Pulmonary artery endothelial cell (primary cell): ENCODE results near the gene LMTK2. TPM values are rescaled to one million over a fixed set of nuclear protein-coding genes. Genes with fewer than 3 reads are reported as not detected.

Experiments used
- DNase-seq: peaks from one replicate; pipeline ENCODE4 v3.0.0-alpha.2; 2011; ENCODE audit warnings: low read depth, low spot score
- total RNA-seq: library from RNA; depleted of rRNA; stranded (reverse); fragments of >200 nt; gene quantifications from 2 replicates; pipeline ENCODE4 v1.2.3, GENCODE V29; 2014

LMTK2 gene
- total RNA-seq, 1 donor from 2014 or later, result 10.4 TPM

DNA sequence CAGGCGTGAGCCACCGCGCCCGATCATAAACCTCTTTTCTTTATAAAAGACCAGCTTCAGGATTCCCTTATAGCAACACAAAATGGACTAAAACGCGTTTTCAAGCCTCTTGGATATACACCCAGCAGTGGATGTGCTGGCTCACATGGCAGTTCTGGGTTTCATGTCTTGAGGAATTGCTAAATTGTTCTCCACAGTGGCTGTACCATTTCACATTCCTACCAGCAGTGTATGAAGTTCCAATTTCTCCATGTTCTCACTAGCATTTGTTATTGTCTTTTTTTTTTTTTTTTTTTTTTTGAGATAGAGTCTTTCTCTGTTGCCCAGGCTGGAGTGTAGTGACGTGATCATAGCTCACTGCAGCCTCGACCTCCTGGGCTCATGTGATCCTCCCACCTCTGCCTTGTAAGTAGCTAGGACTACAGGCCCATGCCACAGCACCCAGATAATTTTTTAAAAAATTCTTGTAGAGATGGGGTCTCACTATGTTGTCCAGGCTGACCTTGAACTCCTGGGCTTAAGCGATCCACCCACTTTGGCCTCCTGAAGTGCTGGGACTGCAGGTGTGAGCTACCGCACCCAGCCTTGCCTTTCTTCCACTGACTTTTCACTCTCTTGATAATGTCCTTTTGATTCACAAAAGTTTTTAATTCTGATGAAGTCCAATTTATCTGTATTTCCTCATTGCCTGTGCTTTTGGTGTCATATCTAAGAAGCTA lies 127.9 kb downstream of the LMTK2 start:
- no peak for DNase-seq

GRCh38 chr7:98235901-98236300 lies 129.2 kb downstream of the LMTK2 start:
- DNase-seq, result no peak

DNA sequence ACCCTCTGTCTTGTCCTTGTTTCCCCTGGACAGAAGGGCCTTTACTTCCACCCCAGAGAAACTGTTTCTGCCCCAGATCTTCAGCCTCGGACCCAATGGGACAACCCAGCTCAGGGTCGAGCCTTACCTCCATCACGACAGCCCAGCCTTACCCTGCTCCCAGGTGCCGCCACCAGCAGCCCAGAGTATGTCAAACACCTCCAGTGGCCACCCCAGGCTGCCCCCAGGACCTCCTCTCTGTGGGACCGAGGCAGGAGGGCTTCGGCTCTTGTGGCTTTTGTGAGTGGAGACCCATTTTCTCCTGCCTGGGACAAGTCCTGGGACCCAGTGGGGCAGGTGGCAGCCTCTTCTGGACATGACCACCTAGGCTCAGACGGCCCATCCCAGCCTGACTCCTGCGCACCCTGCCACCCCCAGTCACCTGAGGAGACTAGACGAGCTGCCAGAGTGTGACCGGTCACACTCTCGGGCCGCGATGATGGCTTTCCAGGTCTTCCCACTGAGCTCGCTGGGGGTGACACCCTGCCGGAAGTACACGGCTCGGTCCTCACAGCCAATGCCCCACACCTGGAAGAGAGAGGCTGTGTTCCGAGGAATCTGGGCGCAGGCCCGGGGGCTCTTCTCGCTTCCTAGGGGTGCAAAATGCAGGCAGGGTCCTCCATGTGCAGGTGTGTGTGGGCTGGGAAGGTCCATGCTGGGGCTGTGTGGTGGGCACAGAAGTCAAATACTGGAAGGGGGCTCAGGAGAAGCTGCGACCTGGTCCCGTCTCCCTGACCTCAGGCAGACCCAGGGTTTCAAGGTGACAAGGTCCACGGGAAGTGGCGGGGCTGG lies 129.9 kb downstream of the LMTK2 start:
- no peak for DNase-seq

- DNase-seq, result no peak
Measured at GRCh38 chr7:98238076-98238475, 131.4 kb downstream of the LMTK2 start.

DNA sequence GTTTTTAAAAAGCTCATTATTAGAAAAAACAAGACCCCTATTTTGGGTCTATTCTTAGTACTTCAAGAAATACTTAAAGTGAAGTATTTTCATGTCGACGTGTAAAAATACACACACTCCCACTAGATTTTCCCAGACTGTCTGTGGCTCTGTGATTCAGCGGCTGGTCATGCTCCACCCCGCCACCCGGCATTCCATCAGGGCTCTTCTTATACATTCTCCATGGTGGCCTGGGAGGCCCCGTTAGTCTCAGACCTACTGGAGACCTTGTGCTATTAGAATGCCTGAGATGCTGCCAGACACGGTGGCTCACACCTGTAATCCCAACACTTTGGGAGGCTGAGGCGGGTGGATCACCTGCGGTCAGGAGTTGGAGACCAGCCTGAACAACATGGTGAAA lies 132.3 kb downstream of the LMTK2 start:
- no peak for DNase-seq

DNA sequence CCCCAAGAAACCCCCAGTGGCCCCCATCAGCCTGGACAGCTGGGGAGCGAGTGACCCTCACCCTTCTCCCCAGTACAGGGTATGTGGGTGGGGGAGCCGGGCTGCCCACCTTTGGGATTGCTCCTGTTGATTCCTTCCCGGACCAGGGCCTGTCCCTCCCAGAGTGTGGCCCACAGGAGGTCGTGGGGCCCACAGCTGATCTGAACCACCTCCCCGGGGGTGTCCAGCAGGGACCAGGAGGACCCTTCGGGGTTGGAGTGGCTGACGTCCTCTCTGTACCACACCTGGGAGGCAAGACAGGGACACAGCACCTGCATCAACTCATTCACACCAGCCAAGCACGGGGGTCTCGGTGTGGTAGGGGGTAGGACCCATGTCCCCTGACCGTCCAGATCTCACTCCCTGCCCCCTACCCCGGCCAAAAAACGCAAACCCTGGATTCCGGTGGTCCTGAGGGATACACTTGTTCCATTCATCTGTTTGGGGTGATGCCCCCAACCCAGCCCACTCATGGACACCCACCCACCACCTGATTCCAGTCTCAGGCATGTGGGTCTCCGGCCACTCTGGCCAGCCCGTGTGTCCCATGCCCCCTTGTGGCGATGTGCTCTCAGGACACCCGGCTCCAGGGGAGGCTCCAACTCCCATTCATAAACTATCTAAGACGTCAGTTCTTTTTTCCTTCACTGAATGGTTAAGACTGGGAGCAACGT lies 134.5 kb downstream of the LMTK2 start:
- DNase-seq, result no peak

DNA sequence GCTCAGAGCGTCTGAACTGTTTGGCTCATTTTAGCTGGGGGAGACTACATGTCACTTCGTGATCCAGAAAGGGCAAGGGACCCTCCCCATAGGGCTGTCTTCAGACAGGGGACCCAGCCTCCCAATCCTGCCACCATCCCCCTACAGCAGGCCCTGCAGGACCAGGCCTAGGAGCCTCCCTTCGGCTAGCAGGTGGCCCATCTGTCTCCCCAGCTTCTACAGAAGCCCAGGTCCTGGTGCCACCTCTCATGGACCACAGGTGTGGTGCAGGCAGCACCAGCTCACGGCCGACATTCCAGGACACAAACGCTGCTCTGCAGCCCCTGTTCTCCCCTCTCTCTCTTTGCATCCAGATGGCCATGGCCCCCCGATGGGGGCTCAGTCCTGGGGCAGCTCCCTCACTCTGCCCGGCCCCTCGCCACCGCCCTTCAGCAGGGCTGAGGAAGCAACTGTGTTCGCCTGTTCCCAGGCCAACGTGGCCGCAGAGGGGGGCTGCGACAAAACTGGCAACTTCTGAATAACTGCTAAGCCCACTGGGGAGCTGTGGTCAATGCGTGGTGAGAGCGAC lies 135.1 kb downstream of the LMTK2 start:
- DNase-seq, result no peak

DNA sequence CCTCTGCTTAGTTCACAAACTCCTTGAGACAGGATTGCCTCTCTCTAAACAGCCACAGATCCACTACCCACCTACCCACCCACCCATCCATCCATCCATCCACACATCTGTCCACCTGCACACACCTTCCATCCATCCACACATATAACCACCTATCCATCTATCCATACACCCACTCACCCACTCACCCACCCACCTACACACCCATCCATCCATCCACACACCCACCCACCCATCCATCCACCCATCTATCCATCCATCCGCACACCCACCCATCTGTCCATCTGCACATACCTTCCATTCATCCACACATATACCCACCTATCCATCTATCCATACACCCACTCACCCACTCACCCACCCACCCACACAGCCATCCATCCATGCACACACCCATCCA lies 135.7 kb downstream of the LMTK2 start:
- no peak for DNase-seq

DNA sequence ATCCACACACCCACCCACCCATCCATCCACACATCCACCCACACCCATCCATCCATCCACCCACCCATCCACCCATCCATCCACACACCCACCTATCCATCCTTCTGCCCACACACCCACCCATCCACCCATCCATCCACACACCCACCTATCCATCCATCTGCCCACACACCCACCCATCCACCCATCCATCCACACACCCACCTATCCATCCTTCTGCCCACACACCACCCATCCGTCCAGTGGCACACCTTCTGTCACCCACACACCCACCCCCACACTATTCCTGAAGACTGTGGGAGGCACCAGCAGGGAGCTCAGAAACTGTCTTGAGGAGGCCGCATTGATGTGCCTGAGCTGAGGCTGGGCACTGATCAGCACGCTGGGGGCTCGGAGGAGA lies 136.3 kb downstream of the LMTK2 start:
- DNase-seq, result no peak

DNA sequence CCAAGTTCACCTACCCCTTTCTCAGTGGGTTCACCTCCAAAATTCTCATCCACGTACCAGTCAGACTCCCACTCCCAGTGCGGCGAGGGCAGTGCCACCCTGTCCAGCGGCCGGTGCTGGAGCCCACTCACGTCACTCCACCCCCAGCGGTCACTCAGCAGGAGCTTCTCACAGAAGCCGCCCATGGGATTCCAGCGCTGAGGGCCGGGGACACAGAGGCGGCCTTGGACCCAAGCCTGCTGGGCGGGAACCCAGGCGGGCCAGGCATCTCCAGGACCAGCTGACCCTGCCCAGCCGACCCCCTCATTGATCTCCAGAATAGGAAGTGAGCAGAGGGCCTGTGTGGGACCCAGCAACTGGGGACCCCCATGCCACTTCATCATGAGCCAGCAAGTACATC lies 138.2 kb downstream of the LMTK2 start:
- no peak for DNase-seq

DNA sequence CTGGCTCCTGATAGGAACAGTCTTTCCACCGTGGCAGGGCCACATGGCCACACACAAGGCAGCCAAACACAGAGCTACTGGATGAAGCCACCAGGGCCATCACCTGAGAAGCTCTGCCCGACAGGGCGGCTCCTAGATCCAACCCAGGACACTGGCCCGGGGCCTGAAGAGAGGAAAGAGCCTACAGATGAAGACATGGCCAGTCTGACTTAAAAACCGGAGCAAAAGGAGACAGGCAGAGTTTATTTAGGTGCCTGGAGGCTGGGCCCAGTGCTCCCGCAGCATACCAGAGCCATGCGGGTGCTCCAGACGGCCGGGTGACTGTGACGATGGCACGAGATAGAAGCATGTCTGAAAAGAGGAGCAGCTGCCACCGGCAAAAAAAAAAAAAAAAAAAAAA lies 141.5 kb downstream of the LMTK2 start:
- DNase-seq, result no peak

- no peak for DNase-seq
Measured at GRCh38 chr7:98249106-98249505, 142.4 kb downstream of the LMTK2 start.

GRCh38 chr7:98250789-98251188 lies 144.1 kb downstream of the LMTK2 start:
- no peak for DNase-seq

DNA sequence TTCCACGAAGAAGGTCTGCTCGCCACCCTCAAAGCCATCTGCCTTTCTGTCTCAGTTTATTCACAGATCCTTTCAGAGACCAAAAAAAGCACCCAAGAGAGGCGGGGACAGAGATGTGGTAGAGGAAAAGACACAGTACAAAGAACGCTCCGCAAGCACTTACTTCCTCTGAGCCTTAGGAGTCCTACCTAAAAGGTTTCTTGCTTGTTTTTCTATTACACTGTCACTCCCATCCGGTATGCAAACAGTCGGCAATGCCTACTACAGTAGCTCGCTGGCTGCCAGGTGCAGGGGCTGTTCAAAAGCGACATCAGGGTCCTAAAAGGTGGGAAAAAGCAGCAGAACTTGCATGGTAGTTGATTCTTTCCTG lies 144.6 kb downstream of the LMTK2 start:
- no peak for DNase-seq

GRCh38 chr7:98251601-98252424 lies 145.2 kb downstream of the LMTK2 start, which contains the start of gene TECPR1:
Gene TECPR1 (minus strand): TSS chr7:98252232. CDS start chr7:98246146, 6,086 bp downstream.
- DNase-seq, result no peak

DNA sequence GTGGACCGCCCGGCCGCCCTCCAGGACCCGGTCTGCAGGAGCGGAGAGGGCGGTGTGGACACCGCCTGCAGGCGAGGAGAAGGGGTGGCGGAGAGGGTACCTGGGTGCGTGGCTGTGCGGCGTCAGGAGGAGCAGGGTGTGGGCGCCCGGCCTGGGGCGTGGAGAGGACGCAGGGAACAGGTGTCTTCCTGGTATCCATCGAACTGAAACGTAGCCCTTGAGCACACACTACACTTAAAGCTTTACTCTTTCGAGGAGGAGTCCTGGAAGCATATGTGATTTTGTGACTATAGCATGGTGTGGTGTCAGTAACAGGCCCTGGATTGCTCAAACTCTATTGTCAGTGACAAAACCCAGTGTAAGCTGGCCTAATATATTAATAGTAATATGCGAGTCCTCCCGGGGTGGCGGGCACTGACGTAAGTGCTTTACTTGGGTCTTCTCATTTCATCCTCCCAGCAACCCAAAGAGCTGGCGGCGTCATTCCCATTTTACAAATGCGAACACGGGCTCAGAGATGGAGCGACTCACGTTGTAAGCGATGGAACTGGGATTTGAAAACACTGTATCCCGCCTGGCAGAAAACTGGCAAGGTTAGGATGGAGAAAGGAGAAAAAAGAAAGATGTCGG lies 145.9 kb downstream of the LMTK2 start:
- no peak for DNase-seq

GRCh38 chr7:98254516-98254915 lies 147.9 kb downstream of the LMTK2 start:
- DNase-seq, result no peak

DNA sequence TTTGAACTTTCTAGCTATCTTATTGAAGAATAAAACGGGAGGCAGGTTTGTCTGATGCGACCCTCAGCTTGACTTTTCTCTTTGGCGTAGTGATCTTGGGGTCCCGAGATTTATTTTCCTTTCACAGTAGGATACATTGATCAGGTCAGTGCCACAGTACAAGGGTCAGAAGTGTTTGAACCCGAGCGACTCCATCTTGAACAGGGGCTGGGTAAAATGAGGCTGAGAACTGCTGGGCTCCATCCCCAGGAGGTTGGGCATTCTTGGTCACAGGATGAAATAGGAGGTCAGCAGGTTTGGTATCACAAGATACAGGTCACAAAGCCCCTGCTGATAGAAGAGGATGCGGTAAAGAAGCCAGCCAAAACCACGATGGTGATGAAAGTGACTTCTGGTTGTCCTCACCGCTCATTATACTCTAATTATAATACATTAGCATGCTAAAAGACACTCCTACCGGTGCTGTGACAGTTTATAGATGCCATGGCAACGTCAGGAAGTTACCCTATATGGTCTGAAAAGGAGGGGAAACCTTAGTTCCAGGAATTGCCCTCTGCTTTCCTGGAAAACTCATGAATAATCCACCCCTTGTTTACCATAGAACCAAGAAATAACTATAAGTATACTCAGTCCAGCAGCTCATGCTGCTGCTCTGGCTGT lies 148.4 kb downstream of the LMTK2 start:
- no peak for DNase-seq

DNA sequence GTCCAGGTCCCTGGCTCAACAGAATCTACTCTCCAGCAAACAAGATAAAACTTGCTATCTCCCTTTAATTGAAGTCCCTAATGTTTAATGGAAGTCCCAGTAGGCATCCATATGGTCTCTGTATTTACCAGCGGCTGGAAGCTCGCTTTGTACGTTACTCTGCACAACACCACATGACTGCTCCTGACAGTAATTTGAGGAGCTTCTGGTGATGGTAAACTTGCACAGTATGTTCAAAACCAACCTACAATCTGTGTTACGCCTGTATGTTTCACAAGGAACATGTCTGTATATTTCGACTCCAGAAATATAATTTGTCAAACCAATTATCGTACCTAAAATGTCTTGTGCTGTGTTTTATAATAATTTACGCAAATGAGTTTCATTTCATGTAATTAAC lies 149.8 kb downstream of the LMTK2 start:
- no peak for DNase-seq

- no peak for DNase-seq
Measured at GRCh38 chr7:98257701-98258100, 151.0 kb downstream of the LMTK2 start.
